OCI-LY7 (cell line): ENCODE results near the gene SDHAF3. TPM values are rescaled to one million over a fixed set of nuclear protein-coding genes. Genes with fewer than 3 reads are reported as not detected.

ENCODE experiments used
- BruUV-seq: library from RNA; stranded (reverse); fragments of 400-500 nt; replicated peaks from 2 replicates; lab custom pipeline; 2021; lab: Mats Ljungman, UMichigan
- CTCF ChIA-PET: fragments of 300-600 bp; sonication (Branson Sonifier 250); formaldehyde crosslinking; loops from one replicate; lab custom pipeline; 2022; ENCODE audit warnings: antibody characterized with exemption; ENCODE audit not compliant: unreplicated experiment; lab: Charles Lee
- POLR2A ChIA-PET: fragments of 300-600 bp; sonication (Branson Sonifier 250); formaldehyde crosslinking; loops from one replicate; lab custom pipeline; 2022; ENCODE audit warnings: antibody characterized with exemption; lab: Charles Lee
- DNase-seq: peaks from one replicate; pipeline ENCODE4 v3.0.0-alpha.2; 2015; ENCODE audit warnings: low spot score
- H2AFZ ChIP-seq: fragments of 200-600 bp; sonication (generic), shearing (Covaris generic); 2 replicates; pipeline ENCODE4 v1.6.1; 2014; ENCODE audit warnings: mild to moderate bottlenecking, antibody characterized with exemption, low read length, moderate library complexity
- H3K27ac ChIP-seq: fragments of 200-600 bp; sonication (generic); 2 replicates; pipeline ENCODE4 v1.5.1; 2014; ENCODE audit warnings: mixed run types, low read depth, mild to moderate bottlenecking, moderate library complexity, low read length, inconsistent platforms; ENCODE audit not compliant: poor library complexity, severe bottlenecking
- H3K36me3 ChIP-seq: fragments of 200-600 bp; sonication (generic); 2 replicates; pipeline ENCODE4 v1.6.1; 2014; ENCODE audit warnings: mild to moderate bottlenecking, antibody characterized with exemption, low read length, moderate library complexity, mixed read lengths; ENCODE audit not compliant: insufficient read depth
- H3K4me1 ChIP-seq: fragments of 200-600 bp; sonication (generic); 2 replicates; pipeline ENCODE4 v1.5.1; 2014; ENCODE audit warnings: mild to moderate bottlenecking, low read length; ENCODE audit not compliant: insufficient read depth, poor library complexity, severe bottlenecking
- H3K4me2 ChIP-seq: fragments of 200-600 bp; sonication (generic); 2 replicates; pipeline ENCODE4 v1.6.1; 2014; ENCODE audit warnings: mild to moderate bottlenecking, low read length
- H3K4me3 ChIP-seq: fragments of 200-600 bp; sonication (generic); 2 replicates; pipeline ENCODE4 v1.5.1; 2014; ENCODE audit warnings: mild to moderate bottlenecking, low read depth, low read length; ENCODE audit not compliant: poor library complexity, severe bottlenecking
- H3K79me2 ChIP-seq: fragments of 200-600 bp; sonication (generic); 2 replicates; pipeline ENCODE4 v1.6.1; 2016; ENCODE audit warnings: low read depth, mild to moderate bottlenecking, low read length, moderate library complexity, mixed read lengths; ENCODE audit not compliant: insufficient read depth
- H3K9me2 ChIP-seq: fragments of 200-600 bp; sonication (generic); 2 replicates; pipeline ENCODE4 v1.6.1; 2016; ENCODE audit warnings: mild to moderate bottlenecking, low read length, mixed read lengths; ENCODE audit not compliant: insufficient read depth
- H3K9me3 ChIP-seq: fragments of 200-600 bp; sonication (generic); 2 replicates; pipeline ENCODE4 v1.6.1; 2014; ENCODE audit warnings: mild to moderate bottlenecking, mixed run types, low read length, mixed read lengths
- H4K20me1 ChIP-seq: fragments of 200-600 bp; sonication (generic); 2 replicates; pipeline ENCODE4 v1.6.1; 2014; ENCODE audit warnings: mild to moderate bottlenecking, antibody characterized with exemption, low read length, moderate library complexity, mixed read lengths; ENCODE audit not compliant: insufficient read depth
- EZH2phosphoT487 ChIP-seq: fragments of 200-600 bp; sonication (generic); IDR thresholded peaks from 2 replicates; pipeline ENCODE4 v1.6.1; 2018; ENCODE audit warnings: low read depth, borderline replicate concordance, mild to moderate bottlenecking, mixed run types, antibody characterized with exemption, low read length, moderate library complexity, mixed read lengths
- intact Hi-C: fragments of 100-400 bp; cut with micrococcal nuclease; formaldehyde crosslinking; loops from one replicate; pipeline ENCODE4 v1.10.0; 2022; ENCODE audit not compliant: unreplicated experiment
- total RNA-seq, 2 experiments: library from RNA; depleted of rRNA in 1 of 2; stranded (reverse); fragments of >200 nt in 1 of 2; shearing (Covaris generic) in 1 of 2; gene quantifications; 2 replicates each; pipeline ENCODE4 v1.2.3, GENCODE V29; 2014 to 2022
- TF ChIP-seq, protein P1 (sequence below): fragments of 200-600 bp; sonication (generic); conservative IDR thresholded peaks from 2 replicates; pipeline ENCODE4 v1.5.1; 2014; ENCODE audit warnings: mild to moderate bottlenecking, antibody characterized with exemption, low read length, moderate library complexity, mixed read lengths

The SDHAF3 gene
- total RNA-seq, 2 experiments from 2014 or later: 27.9 to 30.6 TPM

DNA sequence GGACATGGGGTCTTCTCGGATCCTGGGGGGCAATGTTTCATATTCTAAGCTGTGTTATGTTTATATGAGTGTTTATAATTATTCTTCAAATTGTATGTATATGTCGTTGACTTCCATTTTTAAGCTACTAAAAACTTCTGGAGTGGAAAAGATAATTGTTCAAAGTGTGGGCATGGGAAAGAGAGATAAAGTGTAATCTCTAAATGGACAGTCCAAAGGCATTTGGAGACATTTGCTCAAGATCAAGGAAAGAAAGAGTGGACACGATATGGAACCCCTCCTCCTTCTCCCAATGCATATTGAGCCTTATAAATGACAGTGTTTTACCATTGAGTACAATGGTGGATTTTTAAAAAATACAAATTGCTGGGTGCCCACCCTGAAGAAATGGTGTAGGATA lies 81.1 kb downstream of the SDHAF3 start:
- no peak overlapping the region for H3K4me2 ChIP-seq
- H3K4me3 ChIP-seq: no peak overlapping the region
- CTCF ChIA-PET: no interaction called here
- no peaks in the 10 kb centered on the region for H3K79me2 ChIP-seq
- H4K20me1 ChIP-seq: no peaks in the 10 kb centered on the region
- no peaks in the 10 kb centered on the region for H3K36me3 ChIP-seq
- H3K27ac ChIP-seq: no peak overlapping the region
- BruUV-seq: no TSS peak
- POLR2A ChIA-PET: interaction anchor here (0.7 kb wide), 1 partner anchor 11 kb away, joined by 3 read pairs; no protein-coding TSS in a partner anchor
- H3K9me3 ChIP-seq: no peaks in the 10 kb centered on the region
- no peak for DNase-seq
- no peaks in the 10 kb centered on the region for H3K4me1 ChIP-seq
- TF ChIP-seq, protein P1, sequence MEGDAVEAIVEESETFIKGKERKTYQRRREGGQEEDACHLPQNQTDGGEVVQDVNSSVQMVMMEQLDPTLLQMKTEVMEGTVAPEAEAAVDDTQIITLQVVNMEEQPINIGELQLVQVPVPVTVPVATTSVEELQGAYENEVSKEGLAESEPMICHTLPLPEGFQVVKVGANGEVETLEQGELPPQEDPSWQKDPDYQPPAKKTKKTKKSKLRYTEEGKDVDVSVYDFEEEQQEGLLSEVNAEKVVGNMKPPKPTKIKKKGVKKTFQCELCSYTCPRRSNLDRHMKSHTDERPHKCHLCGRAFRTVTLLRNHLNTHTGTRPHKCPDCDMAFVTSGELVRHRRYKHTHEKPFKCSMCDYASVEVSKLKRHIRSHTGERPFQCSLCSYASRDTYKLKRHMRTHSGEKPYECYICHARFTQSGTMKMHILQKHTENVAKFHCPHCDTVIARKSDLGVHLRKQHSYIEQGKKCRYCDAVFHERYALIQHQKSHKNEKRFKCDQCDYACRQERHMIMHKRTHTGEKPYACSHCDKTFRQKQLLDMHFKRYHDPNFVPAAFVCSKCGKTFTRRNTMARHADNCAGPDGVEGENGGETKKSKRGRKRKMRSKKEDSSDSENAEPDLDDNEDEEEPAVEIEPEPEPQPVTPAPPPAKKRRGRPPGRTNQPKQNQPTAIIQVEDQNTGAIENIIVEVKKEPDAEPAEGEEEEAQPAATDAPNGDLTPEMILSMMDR: no peak
- TF ChIP-seq EZH2phosphoT487: no peak
- H3K9me2 ChIP-seq: no peaks in the 10 kb centered on the region
- intact Hi-C loops: no loop called here
- H2AFZ ChIP-seq: no peak overlapping the region

DNA sequence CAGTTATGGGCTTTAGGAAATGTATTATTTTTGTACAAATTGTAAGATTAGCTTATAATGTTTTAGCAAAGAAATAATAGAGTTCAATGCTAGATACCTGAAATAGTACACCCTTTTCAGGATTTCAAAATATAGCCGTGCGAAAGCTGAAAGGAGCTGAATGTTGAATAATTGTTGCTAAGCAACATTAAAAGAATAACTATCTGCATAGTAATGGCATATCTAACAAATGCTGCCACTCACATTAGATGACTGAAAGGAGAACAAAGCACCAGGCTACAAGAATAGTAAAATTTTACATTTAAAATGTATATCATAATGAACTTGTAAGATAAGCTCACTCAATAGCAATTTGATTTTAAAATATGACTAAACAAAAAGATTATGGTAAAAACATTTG lies 82.5 kb downstream of the SDHAF3 start:
- no peaks in the 10 kb centered on the region for H4K20me1 ChIP-seq
- H3K36me3 ChIP-seq: no peaks in the 10 kb centered on the region
- H3K4me3 ChIP-seq: no peak overlapping the region
- DNase-seq: no peak
- H2AFZ ChIP-seq: no peak overlapping the region
- no peak overlapping the region for H3K27ac ChIP-seq
- no peaks in the 10 kb centered on the region for H3K9me2 ChIP-seq
- BruUV-seq: no TSS peak
- no peaks in the 10 kb centered on the region for H3K4me1 ChIP-seq
- CTCF ChIA-PET: no interaction called here
- H3K9me3 ChIP-seq: no peaks in the 10 kb centered on the region
- H3K4me2 ChIP-seq: no peak overlapping the region
- H3K79me2 ChIP-seq: no peaks in the 10 kb centered on the region
- intact Hi-C loops: no loop called here
- POLR2A ChIA-PET: no interaction called here
- TF ChIP-seq, protein P1: no peak
- TF ChIP-seq EZH2phosphoT487: no peak

DNA sequence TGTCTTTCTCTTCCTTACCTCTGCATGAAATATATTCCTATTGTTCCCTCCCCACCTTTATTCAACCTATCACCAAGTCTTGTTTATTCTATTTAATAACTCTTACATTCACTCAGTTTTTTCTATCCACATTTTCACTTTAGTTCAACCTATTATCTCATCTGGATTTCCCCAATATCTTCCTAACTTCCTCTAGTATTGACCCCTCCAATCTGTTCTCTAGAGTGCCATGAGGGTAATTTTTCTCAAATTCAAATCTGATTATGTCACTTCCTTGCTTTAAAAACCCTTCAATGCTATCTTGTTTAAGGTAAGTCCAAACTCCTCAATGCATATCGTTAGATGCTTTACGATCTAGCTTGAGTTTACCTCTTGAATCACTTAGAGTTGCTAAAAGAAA lies 86.5 kb downstream of the SDHAF3 start:
- no TSS peak for BruUV-seq
- no peaks in the 10 kb centered on the region for H3K79me2 ChIP-seq
- no peaks in the 10 kb centered on the region for H3K9me3 ChIP-seq
- POLR2A ChIA-PET: no interaction called here
- H3K9me2 ChIP-seq: no peaks in the 10 kb centered on the region
- H3K4me2 ChIP-seq: no peak overlapping the region
- no peak for TF ChIP-seq EZH2phosphoT487
- TF ChIP-seq, protein P1: no peak
- H3K27ac ChIP-seq: no peak overlapping the region
- no peaks in the 10 kb centered on the region for H3K4me1 ChIP-seq
- H2AFZ ChIP-seq: no peak overlapping the region
- H3K4me3 ChIP-seq: no peak overlapping the region
- no peaks in the 10 kb centered on the region for H4K20me1 ChIP-seq
- CTCF ChIA-PET: no interaction called here
- no peaks in the 10 kb centered on the region for H3K36me3 ChIP-seq
- intact Hi-C loops: no loop called here
- DNase-seq: no peak
